GM19467 (cell line): ENCODE data around the gene FAIM2.

Experiments used
- ATAC-seq: cut with Tn5 transposase; IDR thresholded peaks from one replicate; pipeline ENCODE4 v1.9.1; 2021; ENCODE audit warnings: mild to moderate bottlenecking, moderate library complexity; ENCODE audit not compliant: unreplicated experiment

The FAIM2 gene

GRCh38 chr12:49941556-49942511 lies 38.1 kb upstream of the FAIM2 start:
- no peak for ATAC-seq

- ATAC-seq = no peak
Measured at GRCh38 chr12:49939707-49940106, 36.0 kb upstream of the FAIM2 start.

- ATAC-seq = no peak
Measured at GRCh38 chr12:49939307-49939706, 35.6 kb upstream of the FAIM2 start.

DNA sequence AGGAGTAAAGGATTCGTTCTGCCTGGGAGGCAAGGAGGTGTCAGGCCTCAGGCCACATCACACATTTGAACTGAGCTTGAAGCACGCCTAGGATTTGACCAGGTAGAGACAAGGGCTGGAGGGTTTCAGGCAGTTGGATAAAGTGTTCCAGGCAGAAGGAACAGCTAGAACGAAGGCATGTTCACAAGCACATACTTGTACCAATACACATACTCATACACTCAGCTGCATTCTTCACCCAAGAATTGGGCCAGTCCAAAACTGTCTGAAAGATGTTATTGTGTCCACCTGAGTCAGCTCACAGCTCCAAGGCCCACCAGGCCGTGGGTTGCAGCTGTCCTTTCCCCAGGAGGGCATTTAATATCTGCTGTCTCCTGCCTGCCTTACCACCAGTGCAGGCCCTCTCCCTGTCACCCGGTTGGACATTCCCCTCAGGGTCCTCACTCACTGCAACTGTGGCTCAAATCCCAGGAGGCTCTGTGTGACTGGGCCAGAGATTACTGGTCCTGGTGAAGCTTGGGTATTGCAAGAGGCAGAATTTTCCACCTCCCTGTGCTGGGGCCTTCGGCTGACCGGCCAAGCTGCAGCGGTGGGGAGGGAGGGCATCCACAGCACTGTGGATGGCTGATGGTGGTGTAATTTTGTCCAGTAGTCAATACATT lies 34.1 kb upstream of the FAIM2 start:
- no peak for ATAC-seq

DNA sequence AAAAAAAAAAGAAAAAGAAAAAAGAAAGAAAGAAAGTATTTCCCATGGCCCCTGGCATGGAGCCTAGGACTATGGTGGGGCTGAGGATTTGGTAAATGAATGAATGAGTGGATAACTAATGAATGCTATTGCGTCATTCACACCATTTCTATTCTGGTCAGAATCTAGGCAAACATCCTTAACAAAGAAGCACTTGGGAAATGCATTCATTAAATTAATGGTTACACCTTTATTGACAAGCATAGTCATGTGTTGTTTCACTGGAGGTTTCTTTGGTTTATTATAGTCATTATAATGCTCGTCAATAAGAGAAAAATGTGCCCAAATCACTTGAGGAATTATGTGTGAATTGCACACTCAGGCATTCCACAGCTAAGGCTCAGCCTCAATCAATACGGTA lies 33.2 kb upstream of the FAIM2 start:
- no peak for ATAC-seq

- ATAC-seq = no peak
Measured at GRCh38 chr12:49934505-49934904, 30.8 kb upstream of the FAIM2 start.

DNA sequence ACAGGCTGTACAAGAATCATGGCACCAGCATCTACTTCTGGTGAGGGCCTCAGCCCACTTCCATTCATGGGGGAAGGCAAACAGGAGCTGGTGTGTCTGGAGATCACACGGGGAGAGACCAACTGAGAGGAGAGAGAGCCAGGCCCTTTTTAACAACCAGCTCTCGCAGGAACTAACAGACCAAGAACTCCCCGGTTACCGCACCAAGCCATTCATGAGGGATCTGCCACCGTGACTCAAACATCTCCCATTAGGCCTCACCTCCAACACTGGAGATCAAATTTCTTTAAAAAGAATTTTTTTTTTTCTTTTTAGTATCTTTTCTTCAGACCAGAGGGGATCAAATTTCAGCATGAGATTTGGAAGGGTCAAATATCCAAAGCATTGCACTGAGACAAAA lies 30.1 kb upstream of the FAIM2 start:
- no peak for ATAC-seq

GRCh38 chr12:49932533-49933130 lies 28.9 kb upstream of the FAIM2 start:
- no peak for ATAC-seq

DNA sequence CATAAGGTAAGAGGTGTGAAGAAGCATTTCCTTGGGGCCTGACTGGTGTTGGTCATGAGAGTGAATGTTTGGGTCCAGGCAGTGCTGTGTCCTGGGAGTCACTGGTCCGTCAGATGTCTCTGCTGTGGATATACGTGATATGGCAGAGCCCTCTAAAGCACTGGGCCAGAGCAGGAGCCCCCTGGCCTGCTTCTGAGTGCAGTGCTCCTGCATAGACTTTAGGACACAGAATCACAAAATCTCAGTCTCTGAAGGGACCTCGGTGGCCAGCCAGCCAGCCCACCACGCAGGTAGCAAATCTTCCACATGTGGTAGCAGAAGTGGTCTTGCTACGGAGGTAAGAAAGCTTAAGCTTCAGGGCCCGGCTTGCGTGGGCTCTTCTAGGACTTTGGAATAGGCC lies 28.3 kb upstream of the FAIM2 start:
- no peak for ATAC-seq

DNA sequence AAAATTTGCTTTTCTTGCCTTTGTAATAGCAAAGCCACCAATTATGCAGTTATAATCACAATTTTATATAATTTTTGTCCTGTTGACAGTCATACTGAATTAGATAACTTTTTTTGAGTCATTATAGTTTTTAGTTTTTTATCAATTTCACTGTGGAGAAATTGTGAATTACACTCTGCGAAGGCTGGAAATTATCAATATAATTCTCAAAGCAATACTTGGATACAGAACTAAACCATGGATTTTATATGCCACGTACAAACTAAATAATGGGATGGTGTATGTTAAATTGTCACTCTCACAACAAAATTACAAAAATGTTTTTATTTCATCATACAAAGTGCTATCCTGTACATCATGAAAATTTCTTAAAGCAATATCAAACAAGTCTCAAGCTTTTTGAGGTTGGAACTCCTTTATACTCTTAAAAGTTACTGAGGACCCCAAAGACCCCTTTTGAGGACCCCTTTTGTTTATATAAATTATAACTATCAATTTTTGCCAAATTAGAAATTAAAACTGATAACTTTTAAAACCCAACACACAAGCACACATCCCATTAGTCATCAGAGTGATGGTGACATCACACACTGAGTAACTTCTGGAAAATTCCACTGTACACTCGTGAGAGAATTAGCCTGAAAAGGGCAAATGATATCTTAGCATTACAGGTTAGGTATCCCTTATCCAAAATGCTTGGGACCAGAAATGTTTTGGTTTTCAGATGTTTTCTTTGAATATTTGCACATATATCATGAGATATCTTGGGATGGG lies 27.0 kb upstream of the FAIM2 start:
- ATAC-seq = no peak

- no peak for ATAC-seq
Measured at GRCh38 chr12:49929581-49929980, 25.9 kb upstream of the FAIM2 start.

- ATAC-seq = no peak
Measured at GRCh38 chr12:49928471-49928870, 24.8 kb upstream of the FAIM2 start.

DNA sequence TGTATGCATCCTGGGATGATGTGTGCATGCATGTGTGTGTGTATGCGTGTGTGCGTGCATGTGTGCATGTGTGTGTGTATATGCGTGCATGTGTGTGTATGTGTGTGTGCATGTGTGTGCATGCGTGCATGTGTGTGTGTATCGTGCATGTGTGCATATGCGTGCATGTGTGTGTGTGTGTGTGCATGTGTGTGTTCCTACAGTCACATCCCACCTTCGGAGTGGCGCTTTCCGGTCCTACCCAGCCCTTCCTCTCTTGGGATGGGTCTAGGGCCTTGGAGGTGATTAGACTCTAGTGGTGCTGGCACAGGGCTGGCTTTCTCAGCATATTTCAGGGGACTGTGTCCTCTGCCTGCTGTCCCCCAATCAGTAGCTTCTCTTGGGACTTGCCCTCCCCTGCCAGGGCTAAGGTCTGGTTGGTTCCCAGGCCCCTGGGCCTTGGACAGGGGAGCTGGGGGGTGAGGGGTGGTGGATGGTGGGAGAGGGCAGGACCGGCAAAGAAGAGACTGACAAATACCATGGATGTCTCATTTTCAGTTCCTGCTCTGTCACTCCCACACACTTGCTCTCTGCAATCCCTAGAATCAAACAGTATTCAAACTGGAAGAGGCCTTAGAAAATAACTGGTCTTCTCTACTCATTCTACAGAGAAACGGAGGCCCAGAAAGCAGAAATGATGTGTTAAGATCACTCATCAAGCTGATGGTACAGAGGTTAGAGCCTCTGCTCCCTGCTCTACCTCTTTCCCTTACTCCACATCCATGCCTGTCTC lies 21.9 kb upstream of the FAIM2 start:
- ATAC-seq = no peak

- ATAC-seq = no peak
Measured at GRCh38 chr12:49924628-49925246, 21.0 kb upstream of the FAIM2 start.

- ATAC-seq = no peak
Measured at GRCh38 chr12:49923880-49924556, 20.3 kb upstream of the FAIM2 start.

- ATAC-seq = no peak
Measured at GRCh38 chr12:49923035-49923644, 19.4 kb upstream of the FAIM2 start.

- no peak for ATAC-seq
Measured at GRCh38 chr12:49922349-49923034, 18.8 kb upstream of the FAIM2 start.

- ATAC-seq = no peak
Measured at GRCh38 chr12:49921936-49922335, 18.2 kb upstream of the FAIM2 start.
